Mesenchymal stem cell (in vitro differentiated cells and primary cell): Measurements from ENCODE around the gene OBSL1.

Experiments
- DNase-seq: peaks from one replicate; pipeline ENCODE4 v3.0.0-alpha.2; 2013
- H2AFZ ChIP-seq: one replicate; pipeline ENCODE4 v1.6.1; 2013; ENCODE audit warnings: low read depth, mild to moderate bottlenecking, control low read depth, inconsistent platforms, low read length, moderate library complexity
- H2AK5ac ChIP-seq: 2 replicates; pipeline ENCODE4 v1.6.1; 2013; ENCODE audit warnings: low read length, moderate library complexity, mild to moderate bottlenecking, inconsistent platforms; ENCODE audit not compliant: severe bottlenecking
- H2BK120ac ChIP-seq: one replicate; pipeline ENCODE4 v1.6.1; 2013; ENCODE audit warnings: low read depth, mild to moderate bottlenecking, inconsistent platforms, low read length, moderate library complexity
- H2BK12ac ChIP-seq, 2 experiments: one replicate each; pipeline ENCODE4 v1.6.1; 2013; ENCODE audit warnings: inconsistent platforms in 2 of 2, low read length in 2 of 2, mild to moderate bottlenecking in 2 of 2, moderate library complexity in 2 of 2, control low read depth in 1 of 2
- H2BK15ac ChIP-seq: one replicate; pipeline ENCODE4 v1.6.1; 2013; ENCODE audit warnings: mild to moderate bottlenecking, low read depth, inconsistent platforms; ENCODE audit not compliant: poor library complexity, severe bottlenecking
- H2BK5ac ChIP-seq: 2 replicates; pipeline ENCODE4 v1.6.1; 2013; ENCODE audit warnings: low read depth, mild to moderate bottlenecking, low read length, control low read depth, inconsistent platforms; ENCODE audit not compliant: poor library complexity, severe bottlenecking
- H3K14ac ChIP-seq, 2 experiments: one replicate each; pipeline ENCODE4 v1.6.1; 2013; ENCODE audit warnings: inconsistent platforms in 2 of 2, low read length in 2 of 2, control low read depth in 1 of 2, mild to moderate bottlenecking in 1 of 2, moderate library complexity in 1 of 2
- H3K18ac ChIP-seq, 2 experiments: one replicate each; pipeline ENCODE4 v1.6.1; 2013; ENCODE audit warnings: inconsistent platforms in 2 of 2, low read length in 2 of 2, control low read depth in 1 of 2, low read depth in 1 of 2, mild to moderate bottlenecking in 1 of 2
- H3K23ac ChIP-seq, 2 experiments: one replicate each; pipeline ENCODE4 v1.6.1; 2013; ENCODE audit warnings: inconsistent platforms in 2 of 2, low read length in 2 of 2, mild to moderate bottlenecking in 2 of 2, moderate library complexity in 2 of 2, control low read depth in 1 of 2
- H3K27ac ChIP-seq: 2 replicates; pipeline ENCODE4 v1.5.1; 2013; ENCODE audit warnings: mild to moderate bottlenecking, moderate library complexity, low read length, control low read depth, inconsistent platforms; ENCODE audit not compliant: poor library complexity, severe bottlenecking
- H3K27me3 ChIP-seq, 2 experiments: 2 replicates each; pipeline versions ENCODE4 v1.6.1 to v1.7.0; 2013; ENCODE audit warnings: low read length in 2 of 2, mild to moderate bottlenecking in 2 of 2, moderate library complexity in 2 of 2, control low read depth in 1 of 2, inconsistent platforms in 1 of 2; ENCODE audit not compliant: control insufficient read depth in 1 of 2, insufficient read depth in 1 of 2
- H3K36me3 ChIP-seq, 2 experiments: 2 replicates each; pipeline versions ENCODE4 v1.6.1 to v1.7.0; 2013; ENCODE audit warnings: low read length in 2 of 2, control low read depth in 1 of 2, inconsistent platforms in 1 of 2, low read depth in 1 of 2, mild to moderate bottlenecking in 1 of 2; ENCODE audit not compliant: insufficient read depth in 2 of 2, control insufficient read depth in 1 of 2
- H3K4ac ChIP-seq, 2 experiments: one replicate each; pipeline ENCODE4 v1.6.1; 2013; ENCODE audit warnings: inconsistent platforms in 2 of 2, low read length in 2 of 2, mild to moderate bottlenecking in 2 of 2, moderate library complexity in 2 of 2, control low read depth in 1 of 2, low read depth in 1 of 2
- H3K4me1 ChIP-seq: 2 replicates; pipeline ENCODE4 v1.6.1; 2013; ENCODE audit warnings: low read depth, low read length, control low read depth; ENCODE audit not compliant: control insufficient read depth, insufficient read depth
- H3K4me2 ChIP-seq: 2 replicates; pipeline ENCODE4 v1.6.1; 2013; ENCODE audit warnings: low read length, mild to moderate bottlenecking, inconsistent platforms; ENCODE audit not compliant: poor library complexity, severe bottlenecking
- H3K4me3 ChIP-seq, 2 experiments: 2 replicates each; pipeline versions ENCODE4 v1.5.1 to v1.7.0; 2013; ENCODE audit warnings: low read length in 2 of 2, mild to moderate bottlenecking in 2 of 2, control low read depth in 1 of 2, low read depth in 1 of 2; ENCODE audit not compliant: insufficient read depth in 1 of 2
- H3K79me1 ChIP-seq: replicated peaks from 2 replicates; pipeline ENCODE4 v1.6.1; 2013; ENCODE audit warnings: mild to moderate bottlenecking, control low read depth, low read length, inconsistent platforms; ENCODE audit not compliant: poor library complexity, severe bottlenecking
- H3K9ac ChIP-seq: 2 replicates; pipeline ENCODE4 v1.7.0; 2013; ENCODE audit warnings: mild to moderate bottlenecking, low read length, moderate library complexity
- H3K9me3 ChIP-seq: 2 replicates; pipeline ENCODE4 v1.7.0; 2013; ENCODE audit warnings: mild to moderate bottlenecking, low read length; ENCODE audit not compliant: control insufficient read depth
- H4K8ac ChIP-seq: one replicate; pipeline ENCODE4 v1.6.1; 2013; ENCODE audit warnings: inconsistent platforms, mild to moderate bottlenecking, low read length, moderate library complexity
- H4K91ac ChIP-seq: one replicate; pipeline ENCODE4 v1.6.1; 2013; ENCODE audit warnings: mild to moderate bottlenecking, low read length, inconsistent platforms
- WGBS: methylation state at CpG from one replicate; pipeline ENCODE4 v1.1.7; 2013; ENCODE audit warnings: mixed read lengths; 5-methylcytosine and 5-hydroxymethylcytosine counted together

Gene OBSL1

GRCh38 chr2:219543596-219544358 lies 27.6 kb downstream of the OBSL1 start, which contains the start of the genes CHPF and TMEM198:
CHPF (minus strand) TSS chr2:219543809; CDS start chr2:219543538, 271 bp downstream.
TMEM198 (plus strand) TSS chr2:219544028; CDS start chr2:219544728, 700 bp downstream.
- Histone ChIP-seq H2BK15ac (peak within 1 kb of the TSS; percentile 93), H3K79me1 (peaks cover 26% of the 10 kb centered on the region), H2BK120ac (peak within 1 kb of the TSS; percentile 83), H3K4me3 (peak within 1 kb of the TSS; percentile 84 to 95), H2AFZ (peak within 1 kb of the TSS; percentile 49), H3K9me3 (no peaks in the 10 kb centered on the region), H2BK12ac (no peak within 1 kb of the TSS), H3K14ac (peak within 1 kb of the TSS in 1 of 2 experiments; percentile 22), H3K36me3 (peaks cover 39 to 45% of the 10 kb centered on the region in 2 experiments), H3K27ac (peak within 1 kb of the TSS; percentile 63), H3K4ac (no peak within 1 kb of the TSS), H2BK5ac (no peak within 1 kb of the TSS), H4K8ac (peak within 1 kb of the TSS; percentile 53), H3K4me1 (peaks cover 28% of the 10 kb centered on the region), H3K23ac (peak within 1 kb of the TSS in 1 of 2 experiments; percentile 49), H3K9ac (peak within 1 kb of the TSS; percentile 94), H4K91ac (peak within 1 kb of the TSS; percentile 79), H2AK5ac (no peak within 1 kb of the TSS), H3K4me2 (peak within 1 kb of the TSS; percentile 93), H3K18ac (peak within 1 kb of the TSS; percentile 37 to 84), H3K27me3 (peaks cover 0 to 3% of the 10 kb centered on the region in 2 experiments)
- DNase-seq = peak; percentile 98
- WGBS = under 1% methylated on average over 72 of the region's 75 CpGs

GRCh38 chr2:219542931-219543595 lies 28.3 kb downstream of the OBSL1 start:
- H2BK12ac ChIP-seq = no peak overlapping the region
- peak overlapping the region; percentile 83 for H2BK120ac ChIP-seq

GRCh38 chr2:219541611-219542180 lies 29.6 kb downstream of the OBSL1 start:
- no peak overlapping the region for H3K4ac ChIP-seq
- WGBS = 9% methylated on average over 47 of the region's 48 CpGs

More at GRCh38 chr2:219542931-219543595, 28.3 kb downstream of the OBSL1 start:
- Histone ChIP-seq H3K27ac (peak overlapping the region; percentile 63), H3K9ac (peak overlapping the region; percentile 94), H3K4me1 (peaks cover 35% of the 10 kb centered on the region), H2BK5ac (no peak overlapping the region), H2AFZ (peak overlapping the region; percentile 49), H3K36me3 (peaks cover 41 to 44% of the 10 kb centered on the region in 2 experiments), H3K4ac (no peak overlapping the region), H3K79me1 (peaks cover 26% of the 10 kb centered on the region), H3K4me3 (peak overlapping the region; percentile 84 to 95), H3K9me3 (no peaks in the 10 kb centered on the region), H3K4me2 (peak overlapping the region; percentile 85), H3K14ac (peak overlapping the region in 1 of 2 experiments; percentile 22), H4K91ac (peak overlapping the region; percentile 79), H3K27me3 (peaks cover 0 to 3% of the 10 kb centered on the region in 2 experiments), H3K23ac (no peak overlapping the region), H4K8ac (peak overlapping the region; percentile 53), H3K18ac (peak overlapping the region; percentile 37 to 84), H2BK15ac (peak overlapping the region; percentile 93), H2AK5ac (no peak overlapping the region)
- peak; percentile 57 for DNase-seq
- WGBS = under 1% methylated on average over 62 of the region's 66 CpGs

More at GRCh38 chr2:219541611-219542180, 29.6 kb downstream of the OBSL1 start:
- H3K36me3 ChIP-seq = peaks cover 35 to 36% of the 10 kb centered on the region in 2 experiments
- H3K4me3 ChIP-seq = peak overlapping the region; percentile 35 to 95
- peak overlapping the region; percentile 30 for H2BK15ac ChIP-seq
- peak; percentile 74 for DNase-seq
- H3K9ac ChIP-seq = peak overlapping the region; percentile 94
- H3K4me2 ChIP-seq = peak overlapping the region; percentile 66
- H3K4me1 ChIP-seq = peaks cover 48% of the 10 kb centered on the region
- H3K9me3 ChIP-seq = no peaks in the 10 kb centered on the region
- H3K27ac ChIP-seq = no peak overlapping the region
- H4K91ac ChIP-seq = no peak overlapping the region
- H2BK12ac ChIP-seq = peak overlapping the region in 1 of 2 experiments; percentile 40
- no peak overlapping the region for H2BK5ac ChIP-seq
- H4K8ac ChIP-seq = no peak overlapping the region
- H2AFZ ChIP-seq = no peak overlapping the region
- H2BK120ac ChIP-seq = no peak overlapping the region
- H3K14ac ChIP-seq = no peak overlapping the region
- H2AK5ac ChIP-seq = no peak overlapping the region
- no peak overlapping the region for H3K23ac ChIP-seq
- H3K18ac ChIP-seq = peak overlapping the region in 1 of 2 experiments; percentile 37
- peaks cover 0 to 3% of the 10 kb centered on the region in 2 experiments for H3K27me3 ChIP-seq
- peaks cover 29% of the 10 kb centered on the region for H3K79me1 ChIP-seq
